H1 (cell line): ENCODE data around the gene ARV1. TPM values are rescaled to one million over a fixed set of nuclear protein-coding genes. Genes with fewer than 3 reads are reported as not detected.

ENCODE experiments used
- CTCF ChIA-PET: fragments of 300-600 bp; sonication (Branson Sonifier 250); formaldehyde crosslinking; loops from one replicate; lab custom pipeline; 2021; ENCODE audit not compliant: partially characterized antibody; lab: Charles Lee
- POLR2A ChIA-PET: fragments of 300-600 bp; sonication (Branson Sonifier 250); formaldehyde crosslinking; loops from one replicate; lab custom pipeline; 2021; ENCODE audit warnings: inconsistent platforms; ENCODE audit not compliant: partially characterized antibody; lab: Charles Lee
- DNase-seq, 2 experiments: peaks; one replicate each; pipeline versions ENCODE4 v3.0.0 to v3.0.0-alpha.2; 2010 to 2022; ENCODE audit warnings: low spot score in 2 of 2, low read depth in 1 of 2, mixed read lengths in 1 of 2
- FAIRE-seq: peaks from 2 replicates; lab custom pipeline; 2011; peaks lifted over from hg19 to GRCh38; lab: Jason Lieb, UNC
- H2AFZ ChIP-seq: 2 replicates; pipeline ENCODE4 v1.8.1; 2012; ENCODE audit warnings: low read length, inconsistent platforms
- H2AK5ac ChIP-seq: 2 replicates; pipeline ENCODE4 v1.6.1; 2013; ENCODE audit warnings: low read depth, low read length
- H2BK120ac ChIP-seq: replicated peaks from 2 replicates; pipeline ENCODE3; 2013; ENCODE audit warnings: low read depth, low read length, inconsistent platforms
- H2BK12ac ChIP-seq: 2 replicates; pipeline ENCODE4 v1.6.1; 2013; ENCODE audit warnings: low read depth, low read length
- H2BK15ac ChIP-seq: 2 replicates; pipeline ENCODE4 v1.6.1; 2013; ENCODE audit warnings: low read length
- H2BK20ac ChIP-seq: 2 replicates; pipeline ENCODE4 v1.6.1; 2013; ENCODE audit warnings: low read length
- H2BK5ac ChIP-seq: 2 replicates; pipeline ENCODE4 v1.6.1; 2013; ENCODE audit warnings: low read depth, low read length
- H3K14ac ChIP-seq: 2 replicates; pipeline ENCODE4 v1.6.1; 2013; ENCODE audit warnings: inconsistent platforms; ENCODE audit not compliant: insufficient read length
- H3K18ac ChIP-seq: 2 replicates; pipeline ENCODE4 v1.6.1; 2013; ENCODE audit warnings: low read length; ENCODE audit errors: extremely low read depth
- H3K23ac ChIP-seq: 2 replicates; pipeline ENCODE4 v1.6.1; 2013; ENCODE audit warnings: inconsistent platforms; ENCODE audit not compliant: insufficient read length
- H3K23me2 ChIP-seq: 2 replicates; pipeline ENCODE4 v1.6.1; 2013; ENCODE audit warnings: low read depth, low read length
- H3K27ac ChIP-seq: 2 replicates; pipeline ENCODE4 v1.6.1; 2011; ENCODE audit warnings: low read depth, low read length, inconsistent platforms
- H3K27me3 ChIP-seq, 4 experiments: replicated peaks in 1 of 4; 1 replicate in 1 of 4; 2 replicates in 3 of 4; pipeline versions ENCODE4 v1.6.1 to v1.8.1; 2011 to 2013; ENCODE audit warnings: low read length in 3 of 4, mild to moderate bottlenecking in 3 of 4, inconsistent platforms in 2 of 4, mixed read lengths in 2 of 4, moderate library complexity in 1 of 4; ENCODE audit not compliant: control insufficient read depth in 3 of 4, insufficient read depth in 3 of 4; ENCODE audit errors: extremely low read depth in 1 of 4
- H3K36me3 ChIP-seq, 4 experiments: 2 replicates each; pipeline versions ENCODE4 v1.6.1 to v1.8.1; 2011 to 2013; ENCODE audit warnings: mild to moderate bottlenecking in 4 of 4, low read length in 3 of 4, moderate library complexity in 2 of 4, control low read depth in 1 of 4, inconsistent platforms in 1 of 4; ENCODE audit not compliant: insufficient read depth in 4 of 4, control insufficient read depth in 2 of 4
- H3K4ac ChIP-seq: replicated peaks from 2 replicates; pipeline ENCODE3; 2013; ENCODE audit warnings: low read length, low read depth, mixed read lengths, inconsistent platforms; ENCODE audit not compliant: insufficient read length
- H3K4me1 ChIP-seq, 4 experiments: replicated peaks in 1 of 4; 1 replicate in 1 of 4; 2 replicates in 3 of 4; pipeline versions ENCODE4 v1.6.1 to v1.8.1; 2011 to 2013; ENCODE audit warnings: low read length in 3 of 4, inconsistent platforms in 2 of 4, mixed read lengths in 1 of 4; ENCODE audit not compliant: insufficient read depth in 4 of 4, control insufficient read depth in 3 of 4
- H3K4me2 ChIP-seq, 2 experiments: 2 replicates each; pipeline versions ENCODE4 v1.6.1 to v1.8.1; 2011 to 2013; ENCODE audit warnings: low read depth in 2 of 2, low read length in 2 of 2, control low read depth in 1 of 2, inconsistent platforms in 1 of 2, mild to moderate bottlenecking in 1 of 2; ENCODE audit not compliant: insufficient read depth in 1 of 2
- H3K4me3 ChIP-seq, 4 experiments: fragments of 200-600, 300-600 bp in 1 of 4; sonication (generic), shearing (Covaris generic), sonication (Bioruptor Twin) in 1 of 4; 2 replicates each; pipeline versions ENCODE4 v1.5.1 to v1.8.1; 2011 to 2016; ENCODE audit warnings: low read length in 4 of 4, low read depth in 3 of 4, control low read depth in 2 of 4, inconsistent platforms in 2 of 4, mild to moderate bottlenecking in 2 of 4, mixed read lengths in 1 of 4, moderate library complexity in 1 of 4; ENCODE audit not compliant: insufficient read depth in 2 of 4; ENCODE audit errors: extremely low read depth in 1 of 4
- H3K56ac ChIP-seq: replicated peaks from 2 replicates; pipeline ENCODE3; 2013; ENCODE audit warnings: low read depth, mild to moderate bottlenecking, mixed read lengths, low read length, inconsistent platforms; ENCODE audit not compliant: insufficient read length
- H3K79me1 ChIP-seq: 2 replicates; pipeline ENCODE4 v1.6.1; 2013; ENCODE audit warnings: low read depth, low read length, control low read depth
- H3K79me2 ChIP-seq, 2 experiments: 2 replicates each; pipeline versions ENCODE4 v1.6.1 to v1.8.1; 2012 to 2013; ENCODE audit warnings: low read length in 2 of 2, mild to moderate bottlenecking in 2 of 2, inconsistent platforms in 1 of 2; ENCODE audit not compliant: insufficient read depth in 2 of 2, control insufficient read depth in 1 of 2
- H3K9ac ChIP-seq, 4 experiments: replicated peaks in 1 of 4; 1 replicate in 1 of 4; 2 replicates in 3 of 4; pipeline versions ENCODE4 v1.6.1 to v1.8.1; 2011 to 2013; ENCODE audit warnings: low read depth in 3 of 4, low read length in 3 of 4, control low read depth in 2 of 4, mild to moderate bottlenecking in 2 of 4, moderate library complexity in 2 of 4, inconsistent platforms in 1 of 4; ENCODE audit errors: extremely low read depth in 1 of 4
- H3K9me3 ChIP-seq, 2 experiments: 2 replicates each; pipeline versions ENCODE4 v1.6.1 to v1.8.1; 2012 to 2013; ENCODE audit warnings: mild to moderate bottlenecking in 2 of 2, moderate library complexity in 2 of 2, control low read depth in 1 of 2, inconsistent platforms in 1 of 2, low read depth in 1 of 2, low read length in 1 of 2, mixed read lengths in 1 of 2; ENCODE audit not compliant: insufficient read depth in 2 of 2
- H4K20me1 ChIP-seq, 2 experiments: replicated peaks in 1 of 2; 2 replicates each; pipeline versions ENCODE3 to v1.8.1; 2011 to 2013; ENCODE audit warnings: inconsistent platforms in 2 of 2, low read length in 2 of 2, mild to moderate bottlenecking in 1 of 2; ENCODE audit not compliant: insufficient read depth in 2 of 2, control insufficient read depth in 1 of 2
- H4K5ac ChIP-seq: 2 replicates; pipeline ENCODE4 v1.6.1; 2013; ENCODE audit warnings: low read length, low read depth, mixed read lengths, inconsistent platforms; ENCODE audit not compliant: insufficient read length
- H4K8ac ChIP-seq: 2 replicates; pipeline ENCODE4 v1.8.0; 2013; ENCODE audit warnings: mild to moderate bottlenecking, moderate library complexity, low read length, inconsistent platforms; ENCODE audit not compliant: insufficient read depth; ENCODE audit errors: extremely low read depth
- H4K91ac ChIP-seq: replicated peaks from 2 replicates; pipeline ENCODE3; 2013; ENCODE audit warnings: low read length, mixed read lengths, inconsistent platforms; ENCODE audit not compliant: insufficient read length
- TCF12 ChIP-seq: IDR thresholded peaks from 2 replicates; pipeline ENCODE4 v1.6.1; 2011; ENCODE audit warnings: low read depth, mild to moderate bottlenecking, low read length
- WGBS, 2 experiments: shearing (Covaris generic) in 1 of 2; methylation state at CpG; one replicate each; pipeline versions ENCODE4 v1.1.6 to v1.1.7; 2013 to 2015; ENCODE audit warnings: low lambda C conversion rate in 2 of 2, mixed read lengths in 2 of 2, inconsistent platforms in 1 of 2, low coverage in 1 of 2, missing lambda C conversion rate in 1 of 2; ENCODE audit not compliant: insufficient replicate concordance in 2 of 2, insufficient coverage in 1 of 2, insufficient read length in 1 of 2; ENCODE audit errors: extremely low coverage in 1 of 2, missing lambda C conversion rate in 1 of 2; 5-methylcytosine and 5-hydroxymethylcytosine counted together
- polyA plus RNA-seq, 7 experiments: library from polyadenylated mRNA; depleted of rRNA in 3 of 7; stranded (reverse) in 5 of 7; unstranded in 2 of 7; fragments of >200 nt in 5 of 7; fragments of 200-250 nt in 2 of 7; gene quantifications; 1 replicate in 5 of 7; 2 replicates in 1 of 7; 4 replicates in 1 of 7; pipeline versions ENCODE4 v1.2.1 to v1.2.3, GENCODE V29; 2011 to 2013; ENCODE audit warnings: missing spikeins in 2 of 7, mixed read lengths in 2 of 7
- total RNA-seq: library from RNA; stranded (reverse); fragmentation: NEBNext Ultra II Directional; extraction: Animal tissue kit (Norgen Biotek cat#: 25700); gene quantifications from 2 replicates; pipeline ENCODE4 v1.2.1, GENCODE V29; 2021
- TF ChIP-seq, protein P1 (sequence below): IDR thresholded peaks from 2 replicates; pipeline ENCODE4 v1.6.1; 2012; ENCODE audit warnings: inconsistent platforms

The ARV1 gene
- total and polyA plus RNA-seq, 2 of the 8 experiments (the other 6 are each of a cell fraction or from before 2014, with no cell fraction given), result 13.1 to 13.4 TPM

DNA sequence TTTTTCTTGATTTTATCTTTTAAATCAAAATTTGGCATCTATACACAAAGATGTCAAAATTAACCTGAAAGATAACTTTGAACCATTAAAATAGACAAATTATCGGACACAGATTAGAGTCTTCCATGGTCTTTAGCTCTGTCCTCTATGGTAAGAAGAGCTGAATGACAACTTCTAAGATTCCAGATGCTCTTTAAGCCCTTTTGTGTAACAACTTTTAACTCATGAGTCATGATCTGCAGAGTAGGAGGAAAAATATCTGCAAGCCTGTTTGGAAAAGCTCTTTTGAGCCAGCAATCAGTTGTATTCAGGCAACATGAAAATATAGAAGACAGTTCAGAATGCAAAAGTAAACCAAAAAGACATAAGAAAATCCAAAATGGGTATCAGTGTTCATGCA, 38.0 kb upstream of the ARV1 start:
- H2AK5ac ChIP-seq, result no peak overlapping the region
- H3K9ac ChIP-seq, result no peak overlapping the region
- CTCF ChIA-PET, result no interaction called here
- H3K23me2 ChIP-seq, result no peaks in the 10 kb centered on the region
- H3K56ac ChIP-seq, result no peak overlapping the region
- H3K4me2 ChIP-seq, result no peak overlapping the region
- H2BK12ac ChIP-seq, result no peak overlapping the region
- POLR2A ChIA-PET, result interaction anchor here (1.4 kb wide), 1 partner anchor 72 kb away, joined by 3 read pairs; no protein-coding TSS in a partner anchor
- no peaks in the 10 kb centered on the region for H3K9me3 ChIP-seq
- no peaks in the 10 kb centered on the region for H3K79me2 ChIP-seq
- H3K4me1 ChIP-seq, result no peaks in the 10 kb centered on the region
- no peak overlapping the region for H3K14ac ChIP-seq
- H2BK120ac ChIP-seq, result no peak overlapping the region
- no peak overlapping the region for H4K8ac ChIP-seq
- no peak overlapping the region for H2AFZ ChIP-seq
- no peaks in the 10 kb centered on the region; a peak in 2 of 7 replicates for H3K27me3 ChIP-seq
- no peak overlapping the region for H2BK5ac ChIP-seq
- no peak overlapping the region for H3K27ac ChIP-seq
- DNase-seq (no peak), FAIRE-seq (no peak)
- no peak overlapping the region for H3K4me3 ChIP-seq
- H4K91ac ChIP-seq, result no peak overlapping the region
- no peaks in the 10 kb centered on the region; a peak in 1 of 8 replicates for H3K36me3 ChIP-seq
- WGBS, 2 experiments, result 100% methylated on average over 1 of the region's 1 CpG; no CpG with 5 or more reads in 1 of the 2 experiments
- no peaks in the 10 kb centered on the region for H4K20me1 ChIP-seq
- no peaks in the 10 kb centered on the region for H3K79me1 ChIP-seq
- H2BK15ac ChIP-seq, result no peak overlapping the region
- H4K5ac ChIP-seq, result no peak overlapping the region
- H3K23ac ChIP-seq, result no peak overlapping the region
- no peak overlapping the region for H3K18ac ChIP-seq
- H3K4ac ChIP-seq, result no peak overlapping the region
- H2BK20ac ChIP-seq, result no peak overlapping the region
- TF ChIP-seq, protein P1, sequence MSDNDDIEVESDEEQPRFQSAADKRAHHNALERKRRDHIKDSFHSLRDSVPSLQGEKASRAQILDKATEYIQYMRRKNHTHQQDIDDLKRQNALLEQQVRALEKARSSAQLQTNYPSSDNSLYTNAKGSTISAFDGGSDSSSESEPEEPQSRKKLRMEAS, result no peak
- no peak for TF ChIP-seq TCF12
